NK-92 (cell line): ENCODE data around the gene SEH1L.
"Not testable (repeated sequence)": the region's sequence is repeated elsewhere in the genome, so short reads cannot be mapped to it uniquely, and the experiment has no call there.

Experiments used
- DNase-seq: peaks from one replicate; lab custom pipeline; 2025; ENCODE audit not compliant: unreplicated experiment; lab: John Stamatoyannopoulos, UW

SEH1L gene

GRCh38 chr18:12995952-12996477 lies 48.2 kb downstream of the SEH1L start:
- DNase-seq, result no peak

GRCh38 chr18:12996661-12997292 lies 49.0 kb downstream of the SEH1L start:
- no peak for DNase-seq

DNA sequence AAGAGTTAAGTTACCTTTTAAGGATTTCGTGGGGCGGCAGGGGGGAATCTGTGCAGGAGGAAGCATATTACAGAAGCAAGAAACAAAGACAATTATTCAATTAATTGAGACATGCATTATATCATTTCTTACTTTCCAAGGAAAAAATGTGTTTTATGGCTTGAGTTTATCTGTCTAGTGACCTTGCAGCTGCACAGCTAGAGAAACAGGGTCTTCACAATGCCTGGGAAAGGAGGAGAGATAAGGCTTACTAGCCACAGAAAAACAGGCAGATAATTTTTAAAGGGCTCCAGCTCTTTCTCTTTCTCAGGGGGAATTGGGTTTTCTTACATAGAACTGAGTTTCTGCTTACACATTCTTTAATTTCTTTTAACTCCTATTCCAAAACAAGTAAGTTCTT lies 49.5 kb downstream of the SEH1L start:
- DNase-seq, result not testable (repeated sequence)

DNA sequence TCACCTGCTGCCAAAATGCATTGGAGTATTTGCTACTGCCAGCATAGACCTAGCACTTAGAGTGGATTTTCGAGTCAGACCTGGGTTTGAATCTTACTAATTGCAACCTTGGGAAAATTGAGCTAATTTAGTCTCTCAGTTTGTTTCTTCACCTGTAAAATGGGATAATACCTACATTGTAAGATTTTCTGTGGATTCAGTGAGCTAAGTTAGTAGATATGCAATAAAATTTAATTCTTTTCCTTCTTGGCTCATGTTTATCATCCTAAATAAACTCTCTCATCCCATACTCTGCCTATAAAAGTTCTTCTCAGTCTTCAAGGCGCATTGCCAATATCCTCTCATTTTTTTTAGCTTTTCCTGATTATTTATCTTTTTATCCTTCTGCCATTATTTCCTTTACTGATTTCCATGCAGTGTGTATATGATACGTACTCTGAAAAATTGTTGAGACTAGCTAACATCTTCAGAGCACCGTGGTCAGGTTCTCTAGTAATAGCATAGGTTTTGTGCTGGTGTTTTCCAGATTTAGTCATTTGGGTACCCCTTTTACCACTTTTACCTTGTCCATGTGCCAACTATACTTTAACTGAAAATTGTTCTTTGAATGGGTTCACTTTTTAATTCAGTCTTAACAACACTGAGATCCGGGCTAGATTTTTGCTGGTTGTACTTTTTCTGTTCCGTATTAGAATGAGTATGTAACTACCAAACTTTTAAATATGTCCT lies 50.7 kb downstream of the SEH1L start:
- no peak for DNase-seq

DNA sequence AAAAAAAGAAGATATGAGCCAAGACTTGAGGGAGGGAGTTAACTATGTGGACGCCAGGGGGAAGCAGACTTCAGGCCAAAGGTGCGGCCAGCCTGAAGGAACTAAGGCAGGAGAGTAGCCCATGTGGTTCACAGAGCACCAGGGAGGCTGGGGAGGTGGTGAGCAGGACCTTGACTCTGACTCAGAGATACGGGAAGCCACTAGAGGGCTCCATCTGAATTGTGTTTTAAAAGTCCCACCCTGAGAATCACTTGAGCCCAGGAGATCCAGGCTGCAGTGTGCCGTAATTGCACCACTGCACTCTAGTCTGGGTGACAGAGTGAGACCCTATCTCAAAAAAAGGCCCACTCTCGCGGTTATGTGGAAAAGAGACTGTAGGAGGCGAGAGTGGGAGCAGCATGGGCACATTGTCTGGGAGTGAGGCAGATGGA lies 55.7 kb downstream of the SEH1L start:
- no peak for DNase-seq

DNA sequence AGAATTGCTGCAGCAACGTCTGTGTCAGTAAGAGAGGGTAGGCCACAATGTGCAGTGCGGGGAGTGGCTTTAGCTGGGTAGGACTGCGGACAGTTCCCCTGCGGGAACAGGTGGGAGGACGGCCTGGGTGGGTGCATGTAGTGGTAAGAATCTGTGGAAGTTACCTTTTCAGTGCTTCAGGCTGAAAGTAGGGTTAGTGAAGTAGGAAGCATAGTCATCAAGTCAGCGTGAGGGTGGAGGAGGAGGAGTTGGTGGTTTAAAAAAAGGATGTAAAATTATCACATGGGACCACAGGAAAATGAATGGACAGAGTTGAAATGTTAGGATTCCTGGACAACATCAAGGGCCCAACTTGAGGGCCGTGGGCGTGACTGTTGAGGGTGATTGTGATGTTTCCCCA lies 56.6 kb downstream of the SEH1L start:
- no peak for DNase-seq

DNA sequence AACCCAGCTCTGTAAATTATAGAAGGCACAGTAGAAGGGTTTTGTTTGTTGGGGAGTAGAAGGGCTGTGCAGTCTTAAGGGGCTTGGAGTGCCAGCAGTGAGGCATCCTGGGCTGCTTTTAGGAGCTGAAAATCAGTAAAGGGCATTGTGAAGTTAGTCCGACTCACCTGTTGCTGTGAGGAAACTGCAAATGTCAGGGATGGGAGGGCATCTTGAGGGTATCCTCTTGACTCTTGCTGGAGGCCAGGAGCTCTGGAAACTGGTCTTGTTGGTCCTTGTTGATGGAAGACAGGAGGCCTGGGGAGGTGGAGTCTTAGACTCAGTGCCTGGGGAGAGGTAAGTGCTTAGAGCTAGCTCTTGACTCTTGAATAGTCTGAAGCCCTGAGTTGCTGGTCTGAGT lies 57.5 kb downstream of the SEH1L start:
- DNase-seq, result no peak

DNA sequence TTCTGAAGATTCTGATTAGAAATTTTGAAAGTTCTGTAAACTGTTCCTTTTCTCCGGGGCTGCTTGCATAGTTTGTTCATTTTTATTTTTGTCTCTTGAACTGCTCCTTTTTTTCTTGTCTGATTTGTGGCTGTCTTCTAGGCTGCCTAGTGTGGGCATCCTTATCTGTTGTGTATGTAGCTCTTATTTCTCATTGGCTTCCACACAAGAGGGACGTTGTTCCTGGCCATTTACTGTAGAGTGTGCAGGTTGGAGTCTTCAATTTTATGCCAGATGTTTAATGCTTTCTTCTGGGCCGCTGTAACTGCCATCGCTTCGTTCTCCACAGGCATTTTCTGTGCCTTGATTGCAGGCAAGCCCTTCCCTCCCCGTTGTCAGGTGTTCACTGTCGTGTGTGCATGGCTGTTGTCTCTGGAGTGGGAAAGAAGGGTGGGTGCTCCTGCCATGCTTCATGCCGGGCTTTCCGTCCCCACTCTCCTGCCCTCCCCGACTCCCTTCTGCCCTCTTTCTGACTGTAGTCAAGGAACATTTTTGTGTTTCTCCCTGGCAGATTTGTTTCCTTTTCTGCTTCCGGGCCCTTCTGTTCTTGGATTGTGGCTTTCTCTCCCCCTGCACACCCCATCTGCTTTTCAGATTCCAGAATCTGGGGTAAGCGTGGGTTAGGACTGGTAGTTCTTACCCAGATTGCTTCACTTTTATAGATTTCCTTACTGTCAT lies 58.9 kb downstream of the SEH1L start:
- no peak for DNase-seq

GRCh38 chr18:13007248-13007560 lies 59.4 kb downstream of the SEH1L start:
- DNase-seq, result no peak

DNA sequence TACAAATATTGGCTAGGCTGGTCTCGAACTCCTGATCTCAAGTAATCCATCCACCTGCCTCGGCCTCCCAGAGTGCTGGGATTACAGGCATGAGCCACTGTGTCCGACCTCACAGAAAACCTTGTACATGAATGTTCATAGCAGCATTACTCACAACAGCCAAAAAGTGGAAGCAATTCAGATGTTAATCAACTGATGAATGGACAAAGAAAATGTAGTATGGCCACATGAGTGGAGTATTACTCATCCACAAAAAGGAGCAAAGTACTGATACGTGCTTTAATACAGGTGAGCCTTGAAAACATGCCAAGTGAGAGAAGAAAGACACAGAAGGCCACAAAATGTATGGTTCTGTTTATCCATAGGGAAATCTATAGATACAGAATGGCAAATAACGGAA lies 63.9 kb downstream of the SEH1L start:
- DNase-seq, result no peak

- no peak for DNase-seq
These were observed 66.4 kb downstream of the SEH1L start for GRCh38 chr18:13014232-13014631.

DNA sequence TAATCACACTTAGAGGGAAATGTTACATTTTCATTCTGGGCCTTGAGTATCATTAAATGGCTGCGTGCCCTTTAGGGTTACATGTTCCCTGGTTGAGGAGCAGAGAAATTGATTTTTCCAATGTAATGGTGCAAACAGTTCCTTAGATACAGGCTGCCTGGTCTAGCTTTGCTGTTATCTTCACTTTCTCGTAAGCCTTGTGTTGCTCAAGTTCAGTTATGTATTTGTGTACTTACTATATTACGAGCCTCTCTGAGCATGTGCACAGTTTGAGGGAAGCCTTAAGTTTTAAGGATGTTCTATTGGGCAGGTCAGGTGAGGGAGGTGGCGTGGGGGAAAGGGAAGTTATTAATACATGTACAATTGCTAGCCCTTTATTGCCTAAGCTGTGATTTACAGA lies 67.0 kb downstream of the SEH1L start:
- DNase-seq, result no peak

GRCh38 chr18:13017247-13017875 lies 69.5 kb downstream of the SEH1L start:
- no peak for DNase-seq

GRCh38 chr18:13018374-13018773 lies 70.6 kb downstream of the SEH1L start:
- no peak for DNase-seq

- no peak for DNase-seq
These were observed 71.5 kb downstream of the SEH1L start for GRCh38 chr18:13019301-13019700.

DNA sequence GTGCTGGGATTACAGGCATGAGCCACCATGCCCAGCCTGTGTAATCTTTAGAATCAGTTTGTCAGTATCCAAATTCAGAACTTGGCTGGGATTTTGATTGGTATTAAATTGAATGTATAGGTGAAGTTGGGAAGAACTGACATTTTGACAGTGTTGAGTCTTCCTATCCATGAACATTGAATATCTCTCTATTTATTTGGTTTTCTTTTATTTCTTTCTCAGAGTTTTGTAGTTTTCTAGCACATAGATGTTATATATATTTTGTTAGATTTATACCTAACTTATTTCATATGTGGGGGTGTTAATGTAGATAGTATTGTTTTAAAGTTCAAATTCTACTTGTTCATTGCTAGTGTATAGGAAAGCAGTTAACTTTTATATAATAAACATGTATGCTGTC lies 74.8 kb downstream of the SEH1L start:
- DNase-seq, result no peak

DNA sequence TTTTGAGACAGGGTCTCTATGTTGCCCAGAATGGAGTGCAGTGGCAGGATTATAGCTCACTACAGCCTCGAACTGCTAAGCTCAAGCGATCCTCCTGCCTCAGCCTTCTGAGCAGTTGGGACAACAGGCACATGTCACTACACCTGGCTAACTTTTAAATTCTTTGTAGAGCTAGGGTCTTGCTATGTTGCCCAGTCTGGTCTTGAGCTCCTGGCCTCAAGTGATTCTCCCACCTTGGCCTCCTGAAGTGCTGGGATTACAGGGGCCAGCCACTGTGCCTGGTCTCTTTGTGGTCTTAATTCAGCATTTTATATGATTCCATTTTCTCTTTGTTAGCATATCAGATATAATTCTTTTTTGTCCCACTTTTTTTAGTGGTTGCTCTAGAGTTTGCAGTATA lies 77.4 kb downstream of the SEH1L start:
- DNase-seq, result no peak

- DNase-seq, result no peak
These were observed 78.9 kb downstream of the SEH1L start for GRCh38 chr18:13026583-13027270.

DNA sequence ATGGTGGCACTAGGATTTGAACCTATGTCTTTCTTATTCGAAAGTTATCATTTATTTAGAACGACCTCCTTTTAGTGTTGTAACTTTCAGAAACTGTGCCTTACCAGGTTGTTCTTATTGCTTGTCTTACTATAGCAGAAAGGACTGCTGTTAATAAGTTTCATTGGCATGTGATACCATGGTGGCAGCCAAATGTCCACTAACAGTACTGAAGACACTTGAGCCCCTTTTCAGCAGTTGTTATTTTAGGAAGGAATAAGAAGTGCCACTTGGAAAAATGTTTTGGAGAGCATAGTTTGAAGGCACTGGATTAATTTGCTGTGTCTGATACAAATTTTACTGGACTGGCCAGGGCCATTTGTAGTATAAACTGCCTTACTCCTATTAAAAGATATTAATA lies 81.1 kb downstream of the SEH1L start:
- no peak for DNase-seq

DNA sequence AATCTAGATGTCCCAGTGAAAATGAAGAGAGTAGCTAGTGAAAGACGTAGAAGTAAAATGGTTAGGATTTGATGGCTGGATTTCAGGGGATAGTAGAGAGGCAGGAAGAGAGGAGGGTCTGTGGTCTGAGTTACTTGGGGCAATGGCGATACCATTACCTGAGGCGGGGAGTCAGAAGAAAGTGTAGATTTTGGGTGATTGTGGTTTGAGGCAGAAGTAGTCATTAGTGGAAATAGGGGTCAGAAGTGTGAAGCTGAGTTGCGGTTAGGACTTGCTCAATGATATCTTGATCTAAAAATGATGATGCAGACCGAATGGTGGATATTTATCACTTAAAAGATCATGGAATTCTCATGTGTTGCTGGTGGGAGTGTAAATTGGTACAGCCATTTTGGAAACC lies 84.4 kb downstream of the SEH1L start:
- no peak for DNase-seq

- DNase-seq, result no peak
These were observed 87.6 kb downstream of the SEH1L start for GRCh38 chr18:13035249-13035914.
